Measurements from ENCODE around the gene ZNF205. TPM values are rescaled to one million over a fixed set of nuclear protein-coding genes. Genes with fewer than 3 reads are reported as not detected.
"Not testable (repeated sequence)": the region's sequence is repeated elsewhere in the genome, so short reads cannot be mapped to it uniquely, and the experiment has no call there.

The ZNF205 gene
- total RNA-seq, 2 donors from 2014 or later = 9.9 to 10.5 TPM

DNA sequence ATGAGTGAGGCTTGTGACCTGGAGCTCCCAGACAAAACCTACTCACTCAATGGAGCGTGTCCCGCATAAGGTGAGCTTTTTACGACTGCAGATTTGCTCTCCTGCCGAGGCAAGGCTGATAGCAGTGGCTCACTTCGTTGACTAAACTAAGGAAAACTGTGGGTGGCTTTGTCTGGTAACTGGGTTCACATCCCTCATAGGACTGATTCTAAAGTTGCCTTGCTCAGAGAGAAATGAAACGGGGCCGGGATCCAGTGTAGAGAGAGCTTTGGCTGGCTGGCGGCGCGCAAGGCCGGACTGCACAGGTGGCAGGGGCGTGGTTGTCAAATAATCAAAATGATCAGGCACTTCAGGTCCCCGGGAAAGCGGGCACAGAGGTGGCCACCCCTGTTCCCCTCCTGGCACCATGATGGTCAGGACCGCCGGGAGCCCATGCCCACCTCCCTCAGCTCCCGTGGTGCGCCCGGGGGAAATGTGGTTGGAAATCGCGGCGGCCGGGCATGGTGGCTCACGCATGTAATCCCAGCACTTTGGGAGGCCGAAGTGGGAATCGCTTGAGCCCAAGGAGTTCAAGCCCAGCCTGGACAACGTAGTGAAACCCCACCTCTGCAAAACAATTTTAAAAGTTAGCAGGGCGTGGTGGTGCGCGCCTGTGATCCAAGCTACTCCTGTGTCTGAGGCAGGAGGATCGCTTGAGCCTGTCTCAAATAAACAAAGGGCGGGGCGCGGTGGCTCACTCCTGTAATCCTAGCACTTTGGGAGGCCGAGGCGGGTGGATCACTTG is 49.0 kb downstream of the ZNF205 start:
- TF ChIP-seq, protein P1, sequence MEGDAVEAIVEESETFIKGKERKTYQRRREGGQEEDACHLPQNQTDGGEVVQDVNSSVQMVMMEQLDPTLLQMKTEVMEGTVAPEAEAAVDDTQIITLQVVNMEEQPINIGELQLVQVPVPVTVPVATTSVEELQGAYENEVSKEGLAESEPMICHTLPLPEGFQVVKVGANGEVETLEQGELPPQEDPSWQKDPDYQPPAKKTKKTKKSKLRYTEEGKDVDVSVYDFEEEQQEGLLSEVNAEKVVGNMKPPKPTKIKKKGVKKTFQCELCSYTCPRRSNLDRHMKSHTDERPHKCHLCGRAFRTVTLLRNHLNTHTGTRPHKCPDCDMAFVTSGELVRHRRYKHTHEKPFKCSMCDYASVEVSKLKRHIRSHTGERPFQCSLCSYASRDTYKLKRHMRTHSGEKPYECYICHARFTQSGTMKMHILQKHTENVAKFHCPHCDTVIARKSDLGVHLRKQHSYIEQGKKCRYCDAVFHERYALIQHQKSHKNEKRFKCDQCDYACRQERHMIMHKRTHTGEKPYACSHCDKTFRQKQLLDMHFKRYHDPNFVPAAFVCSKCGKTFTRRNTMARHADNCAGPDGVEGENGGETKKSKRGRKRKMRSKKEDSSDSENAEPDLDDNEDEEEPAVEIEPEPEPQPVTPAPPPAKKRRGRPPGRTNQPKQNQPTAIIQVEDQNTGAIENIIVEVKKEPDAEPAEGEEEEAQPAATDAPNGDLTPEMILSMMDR (IDR thresholded peaks at IDR 0.05) = no peak
- Histone ChIP-seq H3K27ac (peak overlapping the region; percentile 78), H3K36me3 (no peaks in the 10 kb centered on the region), H3K27me3 (no peaks in the 10 kb centered on the region), H3K4me1 (peaks cover 6% of the 10 kb centered on the region), H3K9ac (ENCODE audit: low read depth in 2 of 2, low read length in 2 of 2) (peak overlapping the region; percentile 8 to 58), H3K9me3 (no peaks in the 10 kb centered on the region), H3K4me3 (no peak overlapping the region)
- peak; percentile 61 for DNase-seq
- intact Hi-C loops (cut with DNase I) = no loop called here

- DNase-seq = no peak
- Histone ChIP-seq H3K9me3 (no peaks in the 10 kb centered on the region), H3K36me3 (no peaks in the 10 kb centered on the region), H3K9ac (ENCODE audit: low read depth in 2 of 2, low read length in 2 of 2) (no peak overlapping the region), H3K4me1 (peaks cover 6% of the 10 kb centered on the region), H3K27me3 (peaks cover 13% of the 10 kb centered on the region), H3K27ac (no peak overlapping the region), H3K4me3 (no peak overlapping the region)
- intact Hi-C loops (cut with DNase I) = no loop called here
- TF ChIP-seq, protein P1 (IDR thresholded peaks at IDR 0.05) = no peak
These were observed 52.0 kb downstream of the ZNF205 start for GRCh38 chr16:3164121-3164991.

- DNase-seq = no peak
- Histone ChIP-seq H3K27me3 (peaks cover 22% of the 10 kb centered on the region), H3K9ac (ENCODE audit: low read depth in 2 of 2, low read length in 2 of 2) (peak overlapping the region in 1 of 2 donors; percentile 6), H3K9me3 (no peaks in the 10 kb centered on the region), H3K4me1 (peaks cover 1% of the 10 kb centered on the region), H3K4me3 (no peak overlapping the region), H3K36me3 (no peaks in the 10 kb centered on the region), H3K27ac (no peak overlapping the region)
- TF ChIP-seq, protein P1 (IDR thresholded peaks at IDR 0.05) = no peak
- intact Hi-C loops (cut with DNase I) = loop anchor here (5.0 kb wide), 1 partner anchor 103 kb away; no protein-coding TSS in a partner anchor
These were observed 52.9 kb downstream of the ZNF205 start for GRCh38 chr16:3165111-3165822.

DNA sequence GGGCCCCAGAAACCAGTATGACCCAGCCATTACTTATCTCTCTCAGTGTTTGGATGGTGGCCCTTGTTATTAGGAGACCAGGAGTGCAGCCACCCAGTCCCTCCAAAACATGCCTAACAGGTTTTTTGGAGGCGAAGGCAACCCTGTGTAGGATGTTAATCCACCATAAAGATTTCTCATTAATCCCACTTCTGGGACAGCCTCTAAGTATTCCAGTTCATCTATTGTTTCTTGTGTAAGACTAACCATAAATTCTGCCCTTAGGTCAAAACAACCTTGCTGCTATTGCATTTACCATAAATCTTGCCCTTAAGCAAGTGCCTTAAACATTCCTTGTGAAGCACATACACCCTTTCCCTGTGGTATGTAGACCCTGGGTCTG is 54.1 kb downstream of the ZNF205 start:
- H3K4me1 ChIP-seq = no peaks in the 10 kb centered on the region
- no peaks in the 10 kb centered on the region for H3K36me3 ChIP-seq
- H3K9ac ChIP-seq (ENCODE audit: low read depth in 2 of 2, low read length in 2 of 2) = no peak overlapping the region
- no peak for DNase-seq
- peaks cover 34% of the 10 kb centered on the region for H3K27me3 ChIP-seq
- no peak overlapping the region for H3K4me3 ChIP-seq
- no peaks in the 10 kb centered on the region for H3K9me3 ChIP-seq
- TF ChIP-seq, protein P1 (IDR thresholded peaks at IDR 0.05) = no peak
- intact Hi-C loops (cut with DNase I) = loop anchor here (5.0 kb wide), 1 partner anchor 104 kb away; no protein-coding TSS in a partner anchor
- no peak overlapping the region for H3K27ac ChIP-seq

- not testable (repeated sequence) for H3K9ac ChIP-seq (ENCODE audit: low read depth in 2 of 2, low read length in 2 of 2); H3K4me1 ChIP-seq; H3K27ac ChIP-seq; H3K9me3 ChIP-seq; H3K36me3 ChIP-seq; H3K4me3 ChIP-seq; DNase-seq
- intact Hi-C loops (cut with DNase I) = loop anchor here (5.0 kb wide), 1 partner anchor 106 kb away; no protein-coding TSS in a partner anchor
- H3K27me3 ChIP-seq = peaks cover 54% of the 10 kb centered on the region
These were observed 56.3 kb downstream of the ZNF205 start for GRCh38 chr16:3168729-3169128.

Other genes starting within 250 kb of the ZNF205 start
- gene FLYWCH2, start 229.4 kb upstream of the ZNF205 start, total RNA-seq = 10 to 100 TPM; 16.2 to 24.8 TPM
- gene FLYWCH1, start 200.7 kb upstream of the ZNF205 start, total RNA-seq = 10 to 100 TPM; 18.5 to 28.4 TPM
- gene KREMEN2, start 148.3 kb upstream of the ZNF205 start, total RNA-seq = 1 to 10 TPM; 1.4 to 1.5 TPM
- 10 to 100 TPM; 14.0 to 42.3 TPM for gene PAQR4, start 143.2 kb upstream of the ZNF205 start, total RNA-seq
- 10 to 100 TPM in 1 of 2 donors, 1 to 10 TPM in 1; 9.5 to 76.6 TPM for gene PKMYT1, start 132.1 kb upstream of the ZNF205 start, total RNA-seq
- gene CLDN9, start 99.7 kb upstream of the ZNF205 start, total RNA-seq = under 1 TPM; 0.35 to 0.67 TPM
- 1 to 10 TPM in 1 of 2 donors, not detected in 1; 1.2 TPM for gene CLDN6, start 94.4 kb upstream of the ZNF205 start, total RNA-seq
- gene TNFRSF12A, start 92.2 kb upstream of the ZNF205 start, total RNA-seq = 10 to 100 TPM; 11.6 to 27.3 TPM
- gene HCFC1R1, start 88.6 kb upstream of the ZNF205 start, total RNA-seq = 10 to 100 TPM; 28.7 to 30.0 TPM
- 10 to 100 TPM; 27.4 to 45.8 TPM for gene THOC6, start 88.6 kb upstream of the ZNF205 start, total RNA-seq
- gene BICDL2, start 75.6 kb upstream of the ZNF205 start, total RNA-seq = 10 to 100 TPM; 56.6 to 83.9 TPM
- under 1 TPM; 0.44 to 0.88 TPM for gene MMP25, start 66.0 kb upstream of the ZNF205 start, total RNA-seq
- gene IL32, start 46.9 kb upstream of the ZNF205 start, total RNA-seq = 100 to 1,000 TPM; 256 to 329 TPM
- gene ZSCAN10, start 13.3 kb upstream of the ZNF205 start, total RNA-seq = under 1 TPM in 1 of 2 donors, not detected in 1; 0.86 TPM
- 10 to 100 TPM; 12.4 to 20.4 TPM for gene ZNF213, start 22.4 kb downstream of the ZNF205 start, total RNA-seq
- not detected for gene OR1F1, start 75.6 kb downstream of the ZNF205 start, total RNA-seq
- 1 to 10 TPM; 7.1 to 7.2 TPM for gene ZNF200, start 122.6 kb downstream of the ZNF205 start, total RNA-seq
- 1 to 10 TPM in 1 of 2 donors, under 1 TPM in 1; 0.57 to 1.1 TPM for gene MEFV, start 144.0 kb downstream of the ZNF205 start, total RNA-seq
- gene ZNF263, start 170.9 kb downstream of the ZNF205 start, total RNA-seq = 10 to 100 TPM; 19.5 to 27.2 TPM
- gene TIGD7, start 192.8 kb downstream of the ZNF205 start, total RNA-seq = 1 to 10 TPM; 2.1 to 3.1 TPM
- 10 to 100 TPM; 14.2 to 20.5 TPM for gene ZNF75A, start 192.9 kb downstream of the ZNF205 start, total RNA-seq
- not detected for gene OR2C1, start 243.3 kb downstream of the ZNF205 start, total RNA-seq

Measured in colonic mucosa (tissue), 4 donors.